OCI-LY7 (cell line): ENCODE results near the gene HMGB1.

Source experiments
- CTCF ChIP-seq: fragments of 200-600 bp; sonication (generic); conservative IDR thresholded peaks from 2 replicates; pipeline ENCODE4 v1.5.1; 2014; ENCODE audit warnings: mild to moderate bottlenecking, antibody characterized with exemption, low read length, moderate library complexity, mixed read lengths
- EZH2phosphoT487 ChIP-seq: fragments of 200-600 bp; sonication (generic); IDR thresholded peaks from 2 replicates; pipeline ENCODE4 v1.6.1; 2018; ENCODE audit warnings: low read depth, borderline replicate concordance, mild to moderate bottlenecking, mixed run types, antibody characterized with exemption, low read length, moderate library complexity, mixed read lengths

GRCh38 chr13:30409886-30410704 lies 55.6 kb downstream of the HMGB1 start:
- no peak for TF ChIP-seq CTCF
- no peak for TF ChIP-seq EZH2phosphoT487
